NT2/D1 (cell line): Measurements from ENCODE around the gene ANKRA2.

ENCODE experiments used
- YY1 ChIP-seq: IDR thresholded peaks from 2 replicates; pipeline ENCODE4 v1.6.1; 2011; ENCODE audit not compliant: insufficient read length, insufficient read depth
- ZNF274 ChIP-seq: IDR thresholded peaks from 2 replicates; pipeline ENCODE4 v1.6.1; 2011; ENCODE audit warnings: mild to moderate bottlenecking, low read depth, low read length

DNA sequence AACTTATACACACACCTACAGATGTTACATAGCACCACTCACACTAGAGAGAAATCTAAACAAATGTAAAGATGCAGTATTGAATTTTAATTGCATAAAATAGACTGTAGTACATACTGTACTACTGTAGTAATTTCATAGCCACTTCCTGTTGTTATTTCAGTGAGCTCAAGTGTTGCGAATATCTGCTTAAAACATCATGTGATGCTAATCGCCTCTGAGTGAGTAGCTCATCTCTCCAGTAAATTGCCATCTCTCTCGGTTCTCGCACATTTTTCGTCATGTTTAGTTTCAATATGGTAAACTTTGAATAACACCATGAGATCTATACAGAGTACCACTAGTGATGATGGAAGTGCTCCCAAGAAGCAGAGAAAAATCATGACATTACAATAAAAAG lies 38.6 kb upstream of the ANKRA2 start:
- no peak for TF ChIP-seq ZNF274
- no peak for TF ChIP-seq YY1
